GM21447 (cell line): ENCODE data around the gene AIG1.
"Not testable (repeated sequence)": the region's sequence is repeated elsewhere in the genome, so short reads cannot be mapped to it uniquely, and the experiment has no call there.

Experiments
- ATAC-seq: cut with Tn5 transposase; IDR thresholded peaks from one replicate; pipeline ENCODE4 v1.9.1; 2021; ENCODE audit not compliant: unreplicated experiment

The AIG1 gene

GRCh38 chr6:143223895-143224294 lies 163.2 kb downstream of the AIG1 start:
- no peak for ATAC-seq

DNA sequence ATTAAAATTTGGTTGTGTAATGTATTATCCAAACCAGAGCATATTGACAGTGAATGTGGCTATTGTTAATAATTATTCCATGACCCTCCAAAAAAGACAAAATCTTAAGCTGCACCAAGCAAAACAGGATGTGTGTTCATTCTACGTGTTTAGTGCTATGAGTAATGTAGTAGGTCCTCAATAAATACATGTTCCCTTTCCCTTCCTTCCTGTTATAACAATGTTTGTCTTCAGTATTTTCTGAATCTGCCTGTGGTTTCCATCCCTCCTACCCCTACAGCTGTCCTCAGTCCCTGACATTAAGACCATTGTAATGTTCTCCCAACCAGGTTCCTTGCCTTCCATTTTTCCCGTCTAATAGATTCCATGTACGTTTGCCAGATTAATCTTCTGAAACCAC lies 163.8 kb downstream of the AIG1 start:
- no peak for ATAC-seq

DNA sequence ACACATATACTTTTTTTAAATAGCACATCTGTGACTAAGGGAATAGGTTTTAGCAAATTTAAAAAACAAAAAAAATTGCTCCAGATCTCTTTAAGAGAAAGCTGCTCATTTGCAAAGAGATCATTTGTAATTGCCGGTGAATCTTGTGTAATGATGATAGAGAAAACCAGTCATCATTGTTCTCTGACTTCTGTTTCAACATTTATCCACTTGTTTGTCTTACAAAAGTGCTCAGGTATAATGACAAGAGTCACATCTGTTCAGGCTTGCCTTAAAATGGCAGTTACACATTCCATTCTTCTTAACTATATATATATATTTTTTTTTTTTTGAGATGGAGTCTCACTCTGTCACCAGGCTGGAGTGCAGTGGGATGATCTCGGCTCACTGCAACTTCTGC lies 165.2 kb downstream of the AIG1 start:
- ATAC-seq, result no peak

DNA sequence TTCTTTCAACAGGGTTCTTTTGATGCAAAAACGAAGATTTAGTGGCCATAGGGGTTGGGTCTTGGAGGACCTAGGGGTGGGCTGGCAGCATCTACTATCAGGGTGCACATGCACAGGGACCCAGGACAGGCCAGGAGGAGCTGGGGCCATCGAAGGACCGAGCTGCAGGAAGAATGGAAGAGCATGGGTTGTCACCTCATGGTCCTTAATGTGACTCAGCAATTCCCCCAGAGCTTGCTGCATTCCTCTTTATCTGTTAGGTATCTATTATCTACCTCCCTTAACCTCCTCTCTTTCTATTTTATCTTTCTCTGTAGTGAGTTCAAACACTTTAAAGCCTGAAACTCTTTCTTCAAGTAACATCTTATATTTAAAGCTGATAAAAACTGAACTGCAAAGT lies 167.0 kb downstream of the AIG1 start:
- ATAC-seq, result no peak

GRCh38 chr6:143229400-143229799 lies 168.7 kb downstream of the AIG1 start:
- no peak for ATAC-seq

GRCh38 chr6:143232849-143233248 lies 172.2 kb downstream of the AIG1 start:
- ATAC-seq, result no peak

DNA sequence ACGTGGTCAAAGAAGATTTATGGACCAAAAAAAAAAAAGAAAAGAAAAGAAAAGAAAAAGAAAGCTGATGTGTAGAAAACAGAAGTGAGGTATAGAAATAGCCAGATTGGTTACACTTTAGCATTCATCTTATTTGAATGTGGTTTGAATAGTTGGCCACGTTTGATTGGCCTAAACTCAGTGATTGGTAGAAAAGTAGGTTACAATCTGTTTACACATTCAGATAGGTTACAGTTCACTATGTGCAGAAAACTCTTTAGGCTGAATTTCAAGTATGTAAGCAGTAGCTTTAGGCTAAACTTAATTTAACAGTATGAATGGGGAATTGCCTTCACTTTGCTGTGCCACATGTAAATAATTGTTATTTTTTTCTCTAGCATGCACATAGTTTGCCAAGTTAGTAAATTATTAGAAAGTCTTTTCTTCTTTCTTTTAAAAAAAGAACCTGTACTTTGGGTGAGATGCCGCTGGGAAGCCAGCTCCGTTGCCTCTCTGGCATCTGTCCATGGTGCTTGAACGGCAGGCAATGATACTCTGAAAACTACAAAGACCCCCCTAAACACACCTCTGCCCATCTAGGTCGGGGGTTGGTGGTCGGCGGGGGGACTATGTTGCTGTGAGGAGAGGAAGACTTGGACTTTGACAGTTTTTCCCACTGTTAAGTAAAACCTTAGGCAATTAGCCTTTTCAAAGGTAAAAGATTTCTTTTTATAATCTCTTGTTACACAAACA lies 173.0 kb downstream of the AIG1 start:
- ATAC-seq, result no peak

DNA sequence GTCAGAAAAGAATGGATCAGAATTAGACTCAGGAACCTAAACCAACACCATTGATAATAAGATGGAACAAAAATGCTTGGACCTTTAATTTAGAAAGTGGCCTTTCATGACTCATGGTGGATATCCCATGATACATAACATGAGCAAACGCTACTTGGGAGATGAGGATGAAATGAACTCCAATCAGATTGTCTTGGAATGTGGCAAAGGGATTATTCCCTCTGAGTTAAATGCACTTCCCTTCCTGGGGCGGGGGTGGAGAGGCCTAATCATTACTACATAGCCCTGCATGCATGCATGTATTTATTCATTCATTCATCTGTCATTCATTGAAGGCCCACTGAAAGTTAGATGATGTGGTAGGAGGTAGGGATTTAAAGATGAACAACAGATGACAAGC lies 174.0 kb downstream of the AIG1 start:
- no peak for ATAC-seq

- ATAC-seq, result no peak
Observed at GRCh38 chr6:143236151-143236798, 175.6 kb downstream of the AIG1 start.

DNA sequence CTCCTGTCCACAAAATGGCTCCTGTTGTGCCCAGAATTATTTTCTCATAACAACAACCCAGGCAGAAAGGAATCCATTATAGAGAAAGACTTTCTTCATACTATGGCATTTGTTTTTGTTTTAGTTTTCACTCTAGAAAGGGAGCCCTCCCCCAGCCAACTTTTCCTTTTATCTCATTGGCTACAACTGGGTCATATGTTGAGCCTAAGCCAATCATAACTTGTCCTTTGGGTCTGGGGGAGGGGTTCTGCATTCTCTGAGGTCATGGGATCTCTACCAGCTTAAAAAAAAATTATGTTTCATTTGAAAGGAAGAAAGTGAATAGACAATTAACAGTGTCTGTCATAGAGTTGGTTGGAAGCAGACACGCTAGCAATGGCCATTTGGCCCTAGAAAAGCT lies 177.6 kb downstream of the AIG1 start:
- ATAC-seq, result no peak

DNA sequence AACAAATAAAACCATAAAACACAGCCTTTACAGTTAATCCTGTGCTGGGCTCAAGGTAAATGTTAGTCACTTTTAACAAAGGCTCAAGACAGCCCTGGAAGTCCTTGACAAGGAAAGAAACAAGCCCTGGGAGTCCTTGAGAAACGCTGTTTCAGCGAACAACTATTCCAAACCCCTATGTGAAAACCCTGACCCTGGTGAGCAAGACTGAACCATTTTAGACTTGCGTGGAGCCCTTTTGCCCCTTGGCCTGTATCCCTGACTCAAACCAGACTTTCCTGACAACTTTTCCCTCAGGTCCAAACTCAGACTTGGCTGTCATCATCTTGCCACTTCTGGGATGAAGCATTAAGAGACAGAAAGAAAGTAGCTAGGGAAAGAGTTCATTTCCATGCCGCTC lies 180.4 kb downstream of the AIG1 start:
- ATAC-seq, result no peak

DNA sequence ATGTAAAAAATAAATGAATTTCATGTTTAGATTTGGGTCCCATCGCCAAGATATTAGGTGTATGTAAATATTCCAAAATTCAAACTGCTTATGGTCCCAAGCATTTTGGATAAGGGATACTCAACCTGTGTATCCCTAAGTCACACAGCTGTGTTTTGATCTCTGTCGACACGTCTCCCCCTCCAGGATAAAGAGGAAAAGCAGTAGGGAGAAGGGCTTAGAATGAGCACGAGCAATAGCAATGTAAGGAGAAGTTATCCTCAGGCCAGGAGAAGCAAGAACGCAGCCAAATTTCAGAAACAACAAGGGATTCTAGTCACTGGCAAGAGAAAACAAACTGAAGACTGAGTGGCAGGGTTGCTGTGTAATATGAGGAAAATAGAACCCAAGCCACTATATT lies 181.2 kb downstream of the AIG1 start:
- no peak for ATAC-seq

GRCh38 chr6:143243786-143244185 lies 183.1 kb downstream of the AIG1 start:
- no peak for ATAC-seq

DNA sequence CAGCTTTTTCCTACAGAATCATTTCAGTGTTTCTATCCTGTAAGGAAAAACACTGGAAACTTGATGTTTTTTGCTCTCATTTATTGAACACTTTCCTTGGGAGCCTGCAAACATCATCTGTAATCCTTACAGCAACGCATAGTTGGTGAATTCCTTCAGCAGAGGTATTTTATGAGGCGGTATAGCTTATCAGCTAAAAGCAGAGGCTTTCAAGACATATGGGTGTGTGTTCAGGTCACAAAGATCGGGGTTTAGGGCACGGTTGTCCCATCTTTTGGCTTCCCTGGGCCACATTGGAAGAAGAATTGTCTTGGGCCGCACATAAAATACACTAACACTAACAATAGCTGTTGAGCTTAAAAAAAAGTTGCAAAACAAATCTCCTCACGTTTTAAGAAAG lies 185.0 kb downstream of the AIG1 start:
- ATAC-seq, result no peak

DNA sequence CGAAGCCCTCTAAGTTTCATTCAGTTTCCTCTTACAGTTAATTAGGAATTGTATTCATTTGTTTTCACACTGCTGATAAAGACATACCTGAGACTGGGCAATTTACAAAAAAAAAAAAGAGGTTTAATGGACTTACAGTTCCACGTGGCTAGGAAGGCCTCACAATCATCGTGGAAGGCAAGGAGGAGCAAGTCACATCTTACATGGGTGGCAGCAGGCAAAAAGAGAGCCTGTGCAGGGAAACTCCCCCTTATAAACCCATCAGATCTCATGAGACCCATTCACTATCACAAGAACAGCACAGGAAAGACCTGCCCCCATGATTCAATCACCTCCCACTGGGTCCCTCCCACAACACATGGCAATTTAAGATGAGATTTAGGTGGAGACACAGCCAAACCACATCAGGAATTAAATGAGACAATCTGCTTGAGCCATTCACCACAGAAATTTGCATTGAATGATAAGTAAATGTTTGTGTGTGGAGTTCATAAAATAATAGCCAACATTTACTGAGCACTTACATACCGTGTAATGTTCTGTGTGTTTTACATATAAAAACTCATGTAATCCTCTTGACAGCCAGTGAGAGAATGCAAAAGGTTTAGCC lies 185.6 kb downstream of the AIG1 start:
- not testable (repeated sequence) for ATAC-seq

GRCh38 chr6:143247586-143247985 lies 186.9 kb downstream of the AIG1 start:
- no peak for ATAC-seq

GRCh38 chr6:143248359-143248758 lies 187.7 kb downstream of the AIG1 start:
- ATAC-seq, result no peak

GRCh38 chr6:143251288-143251687 lies 190.6 kb downstream of the AIG1 start:
- no peak for ATAC-seq

- ATAC-seq, result no peak
Observed at GRCh38 chr6:143252961-143253360, 192.3 kb downstream of the AIG1 start.

- no peak for ATAC-seq
Observed at GRCh38 chr6:143253586-143253985, 192.9 kb downstream of the AIG1 start.

DNA sequence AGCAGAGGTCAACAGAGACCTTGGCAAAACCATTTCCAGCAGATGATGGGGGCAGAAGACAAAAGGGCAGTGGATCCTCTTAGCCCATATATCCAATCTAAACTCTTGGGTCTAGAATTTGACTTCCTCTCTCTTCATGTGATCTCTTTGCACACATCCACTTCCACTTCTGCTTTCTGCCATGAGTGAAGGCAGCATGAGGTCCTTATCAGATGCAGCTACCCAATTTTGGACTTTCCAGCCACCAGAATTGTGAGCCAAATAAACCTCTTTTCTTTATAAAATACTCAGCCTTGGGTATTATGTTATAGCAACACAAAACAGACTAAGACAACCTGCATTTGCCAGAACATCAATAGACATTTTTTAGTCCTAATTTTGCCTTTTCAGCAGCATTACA lies 198.3 kb downstream of the AIG1 start:
- ATAC-seq, result no peak

DNA sequence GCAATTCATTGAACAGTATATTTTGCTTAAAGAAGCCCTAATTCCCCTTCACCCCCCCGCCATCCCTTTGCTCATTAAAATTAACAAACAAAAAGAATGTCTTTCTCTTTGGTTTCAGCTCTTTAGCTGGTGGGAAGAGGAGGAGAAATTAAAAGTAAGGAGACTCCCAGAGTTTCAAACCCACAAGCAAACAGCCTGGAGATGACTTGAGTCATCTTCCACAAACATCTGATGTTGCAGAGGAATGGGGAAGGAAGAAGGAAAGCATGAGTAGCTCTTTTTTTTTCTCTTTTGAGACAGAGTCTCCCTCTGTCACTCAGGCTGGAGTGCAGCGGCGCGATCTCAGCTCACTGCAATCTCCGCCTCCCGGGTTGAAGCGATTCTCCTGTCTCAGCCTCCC lies 200.2 kb downstream of the AIG1 start:
- ATAC-seq, result no peak
